IgD-negative memory B cell (primary cell): ENCODE results near the gene TNK2. TPM values are rescaled to one million over a fixed set of nuclear protein-coding genes. Genes with fewer than 3 reads are reported as not detected.
A peak's percentile ranks its signal among the peaks of the same experiment; 100 is the strongest.
"Not testable (repeated sequence)": the region's sequence is repeated elsewhere in the genome, so short reads cannot be mapped to it uniquely, and the experiment has no call there.

Experiments
- H3K27ac Mint-ChIP-seq, 3 donors: one replicate each; pipeline ENCODE4 v1.8.0; 2020 to 2022; ENCODE audit warnings: mild to moderate bottlenecking in 3 of 3, mixed read lengths in 3 of 3, moderate library complexity in 1 of 3
- H3K27me3 Mint-ChIP-seq: one replicate; pipeline ENCODE4 v1.8.0; 2021; ENCODE audit warnings: mixed read lengths
- H3K36me3 Mint-ChIP-seq: one replicate; pipeline ENCODE4 v1.8.0; 2020; ENCODE audit warnings: mild to moderate bottlenecking, mixed read lengths
- H3K4me1 Mint-ChIP-seq, 3 donors: one replicate each; pipeline ENCODE4 v1.8.0; 2020 to 2022; ENCODE audit warnings: mixed read lengths in 3 of 3, mild to moderate bottlenecking in 1 of 3
- H3K4me3 Mint-ChIP-seq, 4 donors: one replicate each; pipeline ENCODE4 v1.8.0; 2020 to 2022; ENCODE audit warnings: mild to moderate bottlenecking in 4 of 4, mixed read lengths in 4 of 4, moderate library complexity in 3 of 4
- H3K9me3 Mint-ChIP-seq, 3 donors: one replicate each; pipeline ENCODE4 v1.8.0; 2020 to 2021; ENCODE audit warnings: mixed read lengths in 3 of 3, mild to moderate bottlenecking in 1 of 3
- polyA plus RNA-seq: library from polyadenylated mRNA; unstranded; fragments of 300-500 nt; fragmentation: Illumina TruSeq; gene quantifications from one replicate; pipeline ENCODE4 v1.2.3, GENCODE V29; 2021

The TNK2 gene
- polyA plus RNA-seq, 1 donor from 2014 or later = 6.1 TPM

DNA sequence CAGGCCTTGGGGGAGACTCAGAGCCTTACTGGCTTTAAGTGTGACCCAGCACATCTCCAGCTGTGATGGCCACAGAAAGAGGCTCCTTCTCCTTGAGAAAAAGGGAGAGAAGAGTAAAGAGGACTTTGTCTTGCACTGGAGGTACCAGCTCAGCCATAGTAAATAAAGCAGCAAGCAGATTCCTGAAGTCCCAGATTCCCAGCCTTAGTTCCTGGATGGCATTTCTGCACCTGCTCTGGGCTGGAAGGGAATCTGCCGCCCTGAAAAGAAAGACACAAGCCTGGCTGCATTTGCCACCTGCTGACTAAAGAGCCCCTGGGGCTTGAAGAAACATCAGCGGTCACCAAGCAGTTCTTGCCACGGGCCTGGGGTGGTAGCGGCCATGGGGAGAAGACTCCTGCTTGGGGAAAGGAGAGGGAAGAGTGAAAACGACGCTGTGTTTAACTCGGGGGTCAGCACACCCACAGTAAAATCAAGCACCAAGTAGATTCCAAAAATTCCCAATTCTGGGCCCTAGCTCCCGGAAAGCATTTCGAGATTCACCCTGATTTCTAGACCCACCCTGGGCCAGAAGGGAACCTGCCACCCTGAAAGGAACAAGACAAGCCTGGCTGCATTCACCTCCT, 24.2 kb upstream of the TNK2 start:
- H3K36me3 Mint-ChIP-seq = no peaks in the 10 kb centered on the region
- no peak overlapping the region for H3K27ac Mint-ChIP-seq
- no peak overlapping the region for H3K4me3 Mint-ChIP-seq
- H3K4me1 Mint-ChIP-seq = no peaks in the 10 kb centered on the region
- H3K27me3 Mint-ChIP-seq = no peaks in the 10 kb centered on the region
- no peaks in the 10 kb centered on the region for H3K9me3 Mint-ChIP-seq

DNA sequence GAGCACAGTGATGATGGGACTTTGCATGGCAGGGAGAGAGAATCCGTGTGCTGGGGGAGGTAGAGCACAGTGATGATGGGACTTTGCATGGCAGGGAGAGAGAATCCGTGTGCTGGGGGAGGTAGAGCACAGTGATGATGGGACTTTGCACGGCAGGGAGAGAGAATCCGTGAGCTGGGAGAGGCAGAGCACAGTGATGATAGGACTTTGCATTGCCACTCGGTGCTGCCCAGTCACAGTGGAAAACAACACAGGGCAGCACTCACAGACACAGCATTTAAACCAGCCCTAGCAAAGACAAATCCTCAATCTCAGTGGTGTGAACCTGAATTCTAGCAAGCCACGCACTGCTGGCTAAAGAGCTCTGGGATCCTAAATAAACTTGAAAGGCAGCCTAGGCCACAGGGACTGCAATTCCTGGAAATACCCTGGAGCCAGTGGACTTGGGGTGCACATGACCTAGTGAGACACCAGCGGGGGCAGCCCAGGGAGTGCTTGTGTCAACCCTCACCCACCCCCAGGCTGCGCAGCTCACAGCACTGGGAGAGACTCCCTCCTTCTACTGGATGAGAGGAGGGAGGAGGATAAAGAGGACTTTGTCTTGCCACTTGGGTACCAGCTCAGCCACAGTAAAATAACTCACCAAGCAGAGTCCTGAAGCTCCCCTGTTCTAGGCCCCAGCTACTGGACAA, 23.4 kb upstream of the TNK2 start:
- peak overlapping the region in 1 of 3 donors; percentile 16 for H3K27ac Mint-ChIP-seq

DNA sequence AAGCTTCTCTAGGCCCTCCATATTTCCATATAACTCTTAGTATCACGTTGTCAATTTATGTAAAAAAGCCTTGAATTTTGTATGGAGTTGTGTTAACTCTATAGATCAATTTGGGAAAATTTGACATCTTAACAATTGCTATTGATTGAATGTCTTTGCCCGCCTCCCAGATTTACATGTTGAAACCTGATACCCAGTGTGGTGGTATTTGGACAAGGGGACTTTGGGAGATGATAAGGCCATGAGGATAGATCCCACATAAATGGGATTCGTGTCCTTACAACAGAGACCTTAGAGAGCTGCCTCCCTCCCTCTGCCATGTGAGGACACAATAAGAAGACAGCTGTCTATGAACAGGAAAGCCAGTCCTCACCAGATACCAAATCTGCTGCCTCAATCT, 21.1 kb upstream of the TNK2 start:
- Mint-ChIP-seq H3K27me3 (no peaks in the 10 kb centered on the region), H3K9me3 (no peaks in the 10 kb centered on the region), H3K4me1 (no peaks in the 10 kb centered on the region), H3K4me3 (no peak overlapping the region), H3K27ac (no peak overlapping the region), H3K36me3 (no peaks in the 10 kb centered on the region)

More for the DNA sequence above, 23.4 kb upstream of the TNK2 start:
- Mint-ChIP-seq H3K27me3 (no peaks in the 10 kb centered on the region), H3K9me3 (no peaks in the 10 kb centered on the region), H3K4me3 (no peak overlapping the region), H3K4me1 (no peaks in the 10 kb centered on the region), H3K36me3 (no peaks in the 10 kb centered on the region)

DNA sequence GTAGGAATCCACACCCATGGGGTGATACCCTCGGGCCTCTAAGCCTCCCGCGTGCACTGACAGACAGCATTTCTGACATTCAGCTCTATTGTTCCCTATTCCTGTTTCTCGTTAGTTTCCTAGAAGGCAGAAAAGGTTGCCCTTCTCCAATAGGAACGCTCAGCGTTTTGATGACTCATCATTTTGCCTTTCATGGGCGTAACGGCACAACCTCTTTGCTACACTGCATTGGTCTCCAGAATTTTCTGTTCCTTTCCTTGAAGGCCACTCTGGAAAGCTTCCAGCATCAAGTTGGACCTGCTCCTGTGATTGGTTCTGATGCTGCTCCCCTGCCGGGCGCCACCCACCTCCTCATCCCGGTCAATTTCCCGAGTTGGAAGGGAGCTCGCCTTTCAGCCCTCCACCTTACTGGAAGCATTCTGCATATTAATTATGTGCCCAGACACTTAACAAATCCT, 13.0 kb upstream of the TNK2 start:
- H3K4me1 Mint-ChIP-seq = no peaks in the 10 kb centered on the region
- peaks cover 4% of the 10 kb centered on the region for H3K27me3 Mint-ChIP-seq
- peak overlapping the region in 2 of 4 donors; percentile 10 to 73 for H3K4me3 Mint-ChIP-seq
- H3K9me3 Mint-ChIP-seq = no peaks in the 10 kb centered on the region
- H3K27ac Mint-ChIP-seq = no peak overlapping the region
- no peaks in the 10 kb centered on the region for H3K36me3 Mint-ChIP-seq

DNA sequence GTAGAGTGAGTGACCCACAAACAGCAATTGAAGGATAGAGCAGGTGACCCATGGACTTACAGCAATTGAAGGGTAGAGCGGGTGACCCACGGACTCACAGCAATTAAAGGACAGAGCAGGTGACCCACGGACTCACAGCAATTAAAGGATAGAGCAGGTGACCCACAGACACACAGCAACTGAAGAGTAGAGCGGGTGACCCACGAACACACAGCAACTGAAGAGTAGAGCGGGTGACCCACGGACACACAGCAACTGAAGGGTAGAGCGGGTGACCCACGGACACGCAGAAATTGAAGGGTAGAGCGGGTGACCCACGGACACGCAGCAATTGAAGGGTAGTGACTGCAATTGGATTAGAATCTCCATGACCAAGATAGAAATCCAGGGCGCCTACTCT, 9.8 kb upstream of the TNK2 start:
- Mint-ChIP-seq H3K9me3 (no peaks in the 10 kb centered on the region), H3K27me3 (peaks cover 10% of the 10 kb centered on the region), H3K36me3 (no peaks in the 10 kb centered on the region), H3K4me3 (no peak overlapping the region), H3K4me1 (peaks cover 5 to 6% (median 6%) of the 10 kb centered on the region in 3 donors), H3K27ac (peak overlapping the region in 1 of 3 donors; percentile 75)

DNA sequence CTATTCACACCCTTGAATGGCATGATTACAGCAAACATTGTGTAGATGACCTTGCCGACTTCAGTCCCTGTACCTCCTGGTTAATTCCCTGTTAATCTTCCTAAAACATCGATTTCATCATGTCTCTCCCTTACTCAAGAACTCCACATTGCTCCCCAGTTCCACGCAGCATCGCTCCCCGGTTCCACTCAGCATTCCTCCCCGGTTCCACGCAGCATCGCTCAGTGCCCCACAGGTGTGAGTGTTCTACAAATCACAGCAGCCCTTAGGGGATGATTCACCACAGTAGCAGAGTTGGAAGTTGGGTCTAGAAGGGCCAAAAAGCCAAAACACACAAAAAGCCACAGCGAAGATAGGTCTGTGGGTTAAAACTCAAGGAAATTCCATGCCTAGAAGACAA, 8.6 kb upstream of the TNK2 start:
- no peaks in the 10 kb centered on the region for H3K9me3 Mint-ChIP-seq
- H3K4me1 Mint-ChIP-seq = peaks cover 5 to 6% (median 6%) of the 10 kb centered on the region in 3 donors
- H3K27ac Mint-ChIP-seq = no peak overlapping the region
- H3K27me3 Mint-ChIP-seq = peaks cover 10% of the 10 kb centered on the region
- H3K36me3 Mint-ChIP-seq = no peaks in the 10 kb centered on the region
- no peak overlapping the region for H3K4me3 Mint-ChIP-seq

DNA sequence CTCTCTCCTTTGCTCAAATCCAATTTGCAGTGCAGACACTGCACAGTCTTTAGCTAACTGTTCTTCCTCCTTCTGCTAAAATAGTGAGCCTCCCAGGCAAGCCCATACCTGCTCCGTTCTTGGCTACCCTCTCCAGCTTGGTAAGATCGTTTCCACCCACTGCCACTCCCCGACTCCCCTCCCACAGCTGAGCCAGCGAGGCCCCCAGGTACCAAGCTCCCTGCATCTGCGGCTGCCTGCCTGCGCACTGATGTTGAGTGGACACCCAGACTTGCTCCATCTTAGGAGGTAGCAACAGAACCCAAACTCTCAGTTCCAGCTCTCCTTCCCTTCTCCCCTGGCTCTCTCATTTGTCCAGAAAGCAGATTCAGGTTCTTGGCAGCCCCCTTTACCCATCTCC, 7.9 kb upstream of the TNK2 start:
- peak overlapping the region in 1 of 4 donors; percentile 2 for H3K4me3 Mint-ChIP-seq
- H3K9me3 Mint-ChIP-seq = no peaks in the 10 kb centered on the region
- H3K36me3 Mint-ChIP-seq = no peaks in the 10 kb centered on the region
- H3K27me3 Mint-ChIP-seq = peaks cover 10% of the 10 kb centered on the region
- H3K27ac Mint-ChIP-seq = no peak overlapping the region
- H3K4me1 Mint-ChIP-seq = peaks cover 5 to 6% (median 6%) of the 10 kb centered on the region in 3 donors

DNA sequence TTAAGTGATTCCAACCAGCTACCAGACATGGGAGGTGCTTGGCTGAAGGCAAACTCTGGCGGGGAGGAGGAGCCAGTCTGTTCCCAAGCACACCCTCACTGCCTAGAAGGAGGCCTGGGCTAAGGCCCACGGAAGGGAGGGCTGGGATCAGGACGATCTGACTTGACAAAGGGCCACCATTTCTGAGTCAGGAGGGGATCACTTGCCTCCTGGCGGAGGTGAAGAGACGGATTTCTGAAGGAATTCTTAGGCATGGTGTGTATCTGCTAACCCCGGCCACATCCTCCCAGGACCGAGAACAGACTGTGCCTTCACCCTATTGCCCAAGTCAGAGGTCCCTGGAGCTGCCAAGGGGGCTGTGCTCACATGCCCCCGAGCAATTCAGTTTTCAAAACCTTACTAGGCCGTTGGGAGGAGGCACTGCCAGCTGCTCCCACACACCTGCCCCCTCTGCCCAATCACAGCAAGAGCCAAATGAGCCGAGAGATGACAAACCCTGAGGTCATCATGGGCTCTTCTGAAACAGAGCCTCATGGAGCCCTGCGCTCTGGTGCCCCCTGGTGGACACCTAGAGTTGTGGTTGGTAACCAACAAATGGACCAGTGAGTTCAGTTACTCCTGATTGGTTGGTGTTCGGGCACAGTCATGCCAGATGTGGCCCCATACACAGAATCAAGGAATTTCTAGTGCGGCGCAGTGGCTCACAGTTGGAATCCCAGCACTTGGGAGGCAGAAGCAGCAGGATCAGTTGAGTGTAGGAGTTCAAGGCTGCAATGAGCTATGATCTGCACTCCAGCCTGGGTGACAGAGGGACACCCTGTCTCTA, 6.5 kb upstream of the TNK2 start:
- Mint-ChIP-seq H3K9me3 (no peaks in the 10 kb centered on the region), H3K27ac (peak overlapping the region; percentile 76 to 77 (median 76)), H3K4me1 (peaks cover 5 to 6% (median 6%) of the 10 kb centered on the region in 3 donors), H3K36me3 (no peaks in the 10 kb centered on the region), H3K27me3 (peaks cover 10% of the 10 kb centered on the region), H3K4me3 (peak overlapping the region in 2 of 4 donors; percentile 3 to 75)

DNA sequence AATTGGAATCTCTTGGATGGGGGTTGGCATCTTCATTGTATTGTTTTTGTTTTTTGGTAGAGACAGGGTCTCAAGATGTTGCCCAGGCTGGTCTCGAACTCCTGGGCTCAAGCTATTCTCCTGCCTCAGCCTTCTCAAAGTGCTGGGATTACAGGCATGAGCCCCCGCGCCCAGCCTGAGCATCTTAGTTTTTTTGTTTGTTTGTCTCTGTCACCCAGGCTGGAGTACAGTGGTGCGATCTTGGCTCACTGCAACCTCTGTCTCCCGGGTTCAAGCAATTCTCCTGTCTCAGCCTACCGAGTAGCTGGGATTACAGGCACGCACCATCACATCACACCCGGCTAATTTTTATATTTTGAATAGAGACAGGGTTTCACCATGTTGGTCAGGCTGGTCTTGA, 5.8 kb upstream of the TNK2 start:
- H3K27ac Mint-ChIP-seq = peak overlapping the region in 2 of 3 donors; percentile 76 to 77
- not testable (repeated sequence) for H3K4me3 Mint-ChIP-seq, H3K36me3 Mint-ChIP-seq

DNA sequence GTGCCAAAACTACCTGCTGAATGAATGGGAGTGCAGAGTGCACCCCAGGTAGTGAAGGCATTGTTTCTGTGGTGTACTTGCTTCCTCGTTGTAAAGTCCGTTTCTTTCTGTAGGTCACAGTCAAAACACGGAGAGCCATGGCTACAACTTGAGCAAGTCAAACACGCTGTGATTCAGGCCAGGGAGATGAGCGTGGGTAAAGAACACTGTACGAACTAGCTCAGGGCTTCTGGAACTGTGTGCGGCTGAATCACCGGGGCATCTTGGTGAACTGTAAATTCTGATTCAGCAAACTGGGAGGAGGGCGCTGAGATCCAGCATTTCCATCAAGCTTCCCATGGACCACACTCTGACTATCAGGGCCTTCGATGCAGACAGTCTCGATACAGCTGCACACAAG, 5.0 kb upstream of the TNK2 start:
- peaks cover 5 to 6% (median 6%) of the 10 kb centered on the region in 3 donors for H3K4me1 Mint-ChIP-seq
- H3K9me3 Mint-ChIP-seq = no peaks in the 10 kb centered on the region
- H3K27me3 Mint-ChIP-seq = peaks cover 10% of the 10 kb centered on the region
- no peaks in the 10 kb centered on the region for H3K36me3 Mint-ChIP-seq
- H3K4me3 Mint-ChIP-seq = no peak overlapping the region
- peak overlapping the region in 2 of 3 donors; percentile 31 to 60 for H3K27ac Mint-ChIP-seq

More for the DNA sequence above, 5.8 kb upstream of the TNK2 start:
- H3K27me3 Mint-ChIP-seq, H3K4me1 Mint-ChIP-seq, H3K9me3 Mint-ChIP-seq: not testable (repeated sequence)

DNA sequence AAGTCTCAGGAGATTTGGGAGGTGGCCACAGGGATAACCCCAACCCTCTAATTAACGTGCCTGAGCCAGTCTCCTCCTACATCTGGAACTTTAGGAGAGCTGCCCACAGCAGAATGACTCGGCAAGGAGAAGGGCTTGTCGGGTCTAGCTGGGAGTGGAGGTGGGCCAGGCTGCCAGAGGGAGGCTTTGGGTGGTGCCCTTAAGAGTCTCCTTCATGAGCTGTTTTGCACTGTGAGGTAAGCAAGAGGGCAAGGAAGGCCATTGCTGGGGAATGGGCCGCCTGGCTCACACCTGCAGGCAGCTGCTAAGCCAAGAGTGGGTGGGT, 3.6 kb upstream of the TNK2 start:
- H3K27me3 Mint-ChIP-seq = peaks cover 9% of the 10 kb centered on the region
- H3K36me3 Mint-ChIP-seq = no peaks in the 10 kb centered on the region
- no peaks in the 10 kb centered on the region for H3K9me3 Mint-ChIP-seq
- H3K4me1 Mint-ChIP-seq = peaks cover 7 to 10% (median 8%) of the 10 kb centered on the region in 3 donors
- peak overlapping the region in 1 of 4 donors; percentile 41 for H3K4me3 Mint-ChIP-seq
- no peak overlapping the region for H3K27ac Mint-ChIP-seq

DNA sequence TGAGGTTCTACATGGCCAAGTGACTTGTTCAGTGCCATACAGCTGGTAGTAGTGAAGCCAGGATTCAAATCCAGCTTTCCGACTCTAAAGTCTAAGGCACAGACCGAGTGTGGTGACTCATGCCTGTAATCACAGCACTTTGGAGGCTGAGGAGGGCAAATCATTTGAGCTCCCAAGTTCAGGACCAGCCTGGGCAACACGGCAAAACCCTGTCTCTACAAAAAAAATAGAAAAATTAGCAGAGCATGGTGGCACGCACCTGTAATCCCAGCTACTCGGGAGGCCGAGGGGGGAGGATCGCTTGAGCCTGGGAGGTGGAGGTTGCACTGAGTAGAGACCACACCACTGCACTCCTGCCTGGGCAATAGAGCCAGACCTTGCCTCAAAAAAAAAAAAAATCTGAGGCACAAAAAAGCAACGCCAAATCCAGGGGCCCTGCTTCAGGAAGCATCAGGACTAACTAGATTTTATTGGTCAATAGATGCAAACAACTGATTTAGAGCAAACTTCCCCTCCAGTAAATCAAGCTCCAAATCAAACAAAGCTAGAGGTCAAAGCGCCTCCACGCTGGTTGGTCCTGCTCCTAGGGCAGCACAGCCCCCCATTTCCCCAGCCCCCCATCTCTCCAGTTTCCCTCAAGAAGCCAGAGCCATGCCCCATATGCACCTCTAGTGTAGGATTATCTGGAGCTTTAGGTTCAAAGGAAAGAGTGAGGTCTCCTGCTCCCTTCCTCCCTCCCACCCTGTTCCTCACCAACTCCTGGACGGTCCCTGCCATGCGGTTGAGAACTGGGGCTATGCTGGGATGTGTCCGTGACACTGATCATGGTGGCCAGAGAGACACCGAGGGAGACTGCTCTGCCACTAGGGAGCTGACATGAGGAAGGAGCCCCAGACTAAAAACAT, 2.9 kb upstream of the TNK2 start:
- Mint-ChIP-seq H3K27ac (peak overlapping the region in 1 of 3 donors; percentile 23), H3K27me3 (peaks cover 5% of the 10 kb centered on the region)

DNA sequence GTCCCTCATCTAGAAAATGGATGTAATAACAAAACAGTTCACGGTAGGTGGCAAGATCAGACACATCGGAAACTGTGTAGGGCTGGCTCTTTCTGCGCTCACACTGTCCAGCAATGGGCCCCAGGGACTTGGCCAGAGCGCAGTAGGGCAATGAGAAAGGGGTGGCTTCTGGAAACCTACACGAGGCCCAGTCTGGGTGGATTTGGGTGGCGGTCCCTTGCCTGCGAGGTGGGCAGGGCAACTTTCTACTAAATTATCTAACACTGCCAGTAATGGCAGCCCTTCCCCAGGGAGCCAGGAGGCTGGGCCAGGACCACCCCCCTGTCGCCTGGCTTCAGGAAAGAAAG, 2.1 kb upstream of the TNK2 start:
- Mint-ChIP-seq H3K27ac (peak overlapping the region in 1 of 3 donors; percentile 23), H3K9me3 (no peaks in the 10 kb centered on the region), H3K27me3 (peaks cover 2% of the 10 kb centered on the region), H3K4me1 (peaks cover 16 to 22% (median 21%) of the 10 kb centered on the region in 3 donors), H3K4me3 (peak overlapping the region in 2 of 4 donors; percentile 50 to 52), H3K36me3 (no peaks in the 10 kb centered on the region)

More for the DNA sequence above, 2.9 kb upstream of the TNK2 start:
- peak overlapping the region in 2 of 4 donors; percentile 44 to 50 for H3K4me3 Mint-ChIP-seq
- H3K36me3 Mint-ChIP-seq = no peaks in the 10 kb centered on the region
- H3K4me1 Mint-ChIP-seq = peaks cover 12 to 15% (median 14%) of the 10 kb centered on the region in 3 donors
- H3K9me3 Mint-ChIP-seq = no peaks in the 10 kb centered on the region

DNA sequence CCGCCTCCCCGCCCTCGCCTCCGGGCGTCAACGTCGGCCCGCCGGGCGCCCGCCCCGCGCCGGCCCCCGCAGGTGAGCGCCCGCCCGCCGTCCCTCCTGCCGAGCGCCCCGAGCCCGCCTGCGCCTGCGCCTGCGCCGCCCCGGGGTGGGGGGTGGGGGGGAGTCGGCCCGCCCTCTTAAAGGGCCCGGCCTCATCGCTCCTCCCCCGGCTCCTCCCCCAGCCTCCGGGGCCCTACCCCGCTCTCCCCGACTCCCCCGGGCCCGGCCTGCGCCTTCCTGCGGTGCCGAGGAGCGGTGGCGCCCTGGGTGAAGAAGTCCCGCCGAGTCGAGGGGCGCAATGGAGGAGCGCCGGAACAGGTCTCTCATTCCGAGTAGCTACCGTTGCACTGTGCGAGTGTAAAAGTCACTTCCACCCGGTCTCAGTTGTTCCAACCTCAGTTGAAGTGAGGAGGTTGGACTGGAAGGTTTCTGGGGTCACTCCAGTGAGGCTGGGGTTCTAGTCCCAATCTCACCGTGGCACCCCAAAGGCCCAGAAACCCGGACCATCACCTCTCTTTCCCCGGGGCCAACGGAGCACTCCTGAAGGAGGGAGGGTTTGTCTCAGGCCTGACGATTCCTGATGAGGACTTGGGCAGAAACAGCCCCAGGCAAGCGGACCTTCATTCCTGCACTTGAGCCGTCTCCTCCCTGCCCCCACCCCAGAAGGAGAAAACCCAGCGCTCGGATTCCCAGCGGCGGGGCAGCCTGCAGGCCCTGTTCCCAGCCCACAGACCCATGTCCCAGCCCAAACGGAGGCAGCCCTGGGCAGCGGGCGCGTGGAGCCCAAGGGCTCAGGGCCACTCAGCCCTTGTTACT, 1.5 kb upstream of the TNK2 start:
- Mint-ChIP-seq H3K4me1 (peaks cover 17 to 23% (median 19%) of the 10 kb centered on the region in 3 donors), H3K4me3 (peak overlapping the region; percentile 50 to 79 (median 56)), H3K36me3 (no peaks in the 10 kb centered on the region)

More for the DNA sequence above, 1.5 kb upstream of the TNK2 start:
- no peaks in the 10 kb centered on the region for H3K9me3 Mint-ChIP-seq
- peak overlapping the region; percentile 39 to 83 (median 73) for H3K27ac Mint-ChIP-seq
- H3K27me3 Mint-ChIP-seq = no peaks in the 10 kb centered on the region
